ENCODE results near the gene EIF4G3.

EIF4G3 gene

GRCh38 chr1:20978413-20978812, 198.3 kb downstream of the EIF4G3 start:
- Histone ChIP-seq H3K4me1 (peaks cover 0 to 9% (median 0%) of the 10 kb centered on the region in 4 donors), H3K36me3 (no peaks in the 10 kb centered on the region)
- intact Hi-C loops (cut with DNase I; ENCODE audit: low total_unique reads) = no loop called here

GRCh38 chr1:20975668-20976067, 201.0 kb downstream of the EIF4G3 start:
- Histone ChIP-seq H3K27ac (no peak overlapping the region), H3K4me3 (no peak overlapping the region), H3K4me1 (no peaks in the 10 kb centered on the region), H3K27me3 (no peaks in the 10 kb centered on the region), H3K9me3 (no peaks in the 10 kb centered on the region), H3K36me3 (peaks cover 9 to 21% (median 13%) of the 10 kb centered on the region in 3 donors)
- intact Hi-C loops (cut with DNase I; ENCODE audit: low total_unique reads) = no loop called here
- DNase-seq = no peak
- TF ChIP-seq CTCF (IDR thresholded peaks at IDR 0.05) = no peak

More at GRCh38 chr1:20978413-20978812, 198.3 kb downstream of the EIF4G3 start:
- no peak for DNase-seq
- no peak for TF ChIP-seq CTCF (IDR thresholded peaks at IDR 0.05)
- Histone ChIP-seq H3K27ac (no peak overlapping the region), H3K4me3 (no peak overlapping the region), H3K9me3 (no peaks in the 10 kb centered on the region), H3K27me3 (no peaks in the 10 kb centered on the region)

- intact Hi-C loops (cut with DNase I; ENCODE audit: low total_unique reads) = no loop called here
- Histone ChIP-seq H3K9me3 (no peaks in the 10 kb centered on the region), H3K27me3 (no peaks in the 10 kb centered on the region), H3K36me3 (peaks cover 13 to 29% (median 14%) of the 10 kb centered on the region in 3 donors), H3K4me3 (no peak overlapping the region), H3K4me1 (no peaks in the 10 kb centered on the region), H3K27ac (no peak overlapping the region)
- TF ChIP-seq CTCF (IDR thresholded peaks at IDR 0.05) = no peak
- DNase-seq = no peak
Measured at GRCh38 chr1:20974951-20975350, 201.7 kb downstream of the EIF4G3 start.

GRCh38 chr1:20974069-20974468, 202.6 kb downstream of the EIF4G3 start:
- Histone ChIP-seq H3K4me1 (no peaks in the 10 kb centered on the region), H3K27ac (no peak overlapping the region), H3K4me3 (no peak overlapping the region), H3K36me3 (peaks cover 13 to 37% (median 19%) of the 10 kb centered on the region in 3 donors), H3K27me3 (no peaks in the 10 kb centered on the region), H3K9me3 (no peaks in the 10 kb centered on the region)
- no peak for DNase-seq
- TF ChIP-seq CTCF (IDR thresholded peaks at IDR 0.05) = no peak
- intact Hi-C loops (cut with DNase I; ENCODE audit: low total_unique reads) = no loop called here

GRCh38 chr1:20972855-20973254, 203.8 kb downstream of the EIF4G3 start:
- no peaks in the 10 kb centered on the region for H3K9me3 ChIP-seq
- intact Hi-C loops (cut with DNase I; ENCODE audit: low total_unique reads) = no loop called here
- H3K4me3 ChIP-seq = no peak overlapping the region
- H3K27me3 ChIP-seq = no peaks in the 10 kb centered on the region
- peaks cover 18 to 42% (median 22%) of the 10 kb centered on the region in 3 donors for H3K36me3 ChIP-seq
- no peak overlapping the region for H3K27ac ChIP-seq
- no peak for TF ChIP-seq CTCF (IDR thresholded peaks at IDR 0.05)
- DNase-seq = no peak
- no peaks in the 10 kb centered on the region for H3K4me1 ChIP-seq

Measured in tibial artery (tissue), 4 donors.